Mesendoderm (in vitro differentiated cells): ENCODE measurements around the gene FREM2.

ENCODE experiments used
- DNase-seq: peaks from one replicate; pipeline ENCODE4 v3.0.0; 2013
- H2AK5ac ChIP-seq: 2 replicates; pipeline ENCODE4 v1.6.1; 2013; ENCODE audit warnings: low read length, inconsistent platforms
- H2BK120ac ChIP-seq: 2 replicates; pipeline ENCODE4 v1.6.1; 2013; ENCODE audit warnings: low read depth, mild to moderate bottlenecking, low read length, moderate library complexity, mixed read lengths
- H2BK15ac ChIP-seq: replicated peaks from 2 replicates; pipeline ENCODE4 v1.6.1; 2013; ENCODE audit warnings: low read depth, mild to moderate bottlenecking, moderate library complexity
- H2BK5ac ChIP-seq: 2 replicates; pipeline ENCODE4 v1.6.1; 2013; ENCODE audit warnings: low read length, inconsistent platforms
- H3K18ac ChIP-seq: 2 replicates; pipeline ENCODE4 v1.6.1; 2013; ENCODE audit warnings: mild to moderate bottlenecking, low read length, mixed read lengths
- H3K23ac ChIP-seq: one replicate; pipeline ENCODE4 v1.6.1; 2013; ENCODE audit warnings: low read length
- H3K27ac ChIP-seq: 2 replicates; pipeline ENCODE4 v1.5.1; 2013; ENCODE audit warnings: low read depth, mild to moderate bottlenecking, inconsistent platforms, low read length, moderate library complexity
- H3K27me3 ChIP-seq: 2 replicates; pipeline ENCODE4 v1.6.1; 2013; ENCODE audit warnings: low read length, control low read depth, mild to moderate bottlenecking, inconsistent platforms; ENCODE audit not compliant: insufficient read depth, poor library complexity
- H3K36me3 ChIP-seq: 2 replicates; pipeline ENCODE4 v1.6.1; 2013; ENCODE audit warnings: low read length, inconsistent platforms; ENCODE audit not compliant: control insufficient read depth, insufficient read depth
- H3K4ac ChIP-seq: one replicate; pipeline ENCODE4 v1.6.1; 2013; ENCODE audit warnings: low read depth, mild to moderate bottlenecking, low read length, moderate library complexity
- H3K4me1 ChIP-seq: 2 replicates; pipeline ENCODE4 v1.6.1; 2013; ENCODE audit warnings: low read depth, low read length, inconsistent platforms; ENCODE audit not compliant: control insufficient read depth
- H3K4me2 ChIP-seq: 2 replicates; pipeline ENCODE4 v1.6.1; 2013; ENCODE audit warnings: low read length
- H3K4me3 ChIP-seq: 2 replicates; pipeline ENCODE4 v1.5.1; 2013; ENCODE audit warnings: mild to moderate bottlenecking, low read length
- H3K56ac ChIP-seq: one replicate; pipeline ENCODE4 v1.6.1; 2013; ENCODE audit warnings: low read length
- H3K79me1 ChIP-seq: 2 replicates; pipeline ENCODE4 v1.6.1; 2013; ENCODE audit warnings: low read length, inconsistent platforms
- H3K79me2 ChIP-seq: 2 replicates; pipeline ENCODE4 v1.6.1; 2013; ENCODE audit warnings: mild to moderate bottlenecking, low read length; ENCODE audit not compliant: control insufficient read depth, insufficient read depth
- H3K9ac ChIP-seq: 2 replicates; pipeline ENCODE4 v1.6.1; 2013; ENCODE audit warnings: low read length, inconsistent platforms
- H4K5ac ChIP-seq: one replicate; pipeline ENCODE4 v1.6.1; 2013; ENCODE audit warnings: low read length
- H4K8ac ChIP-seq: one replicate; pipeline ENCODE4 v1.6.1; 2013; ENCODE audit warnings: low read depth, mild to moderate bottlenecking, control low read depth, low read length, moderate library complexity
- WGBS: extraction: QIAGEN DNeasy Blood & Tissue Kit; methylation state at CpG from one replicate; pipeline ENCODE4 v1.1.7; 2013; ENCODE audit warnings: low lambda C conversion rate, missing lambda C conversion rate; ENCODE audit not compliant: insufficient coverage; ENCODE audit errors: extremely low coverage; 5-methylcytosine and 5-hydroxymethylcytosine counted together

FREM2 gene

DNA sequence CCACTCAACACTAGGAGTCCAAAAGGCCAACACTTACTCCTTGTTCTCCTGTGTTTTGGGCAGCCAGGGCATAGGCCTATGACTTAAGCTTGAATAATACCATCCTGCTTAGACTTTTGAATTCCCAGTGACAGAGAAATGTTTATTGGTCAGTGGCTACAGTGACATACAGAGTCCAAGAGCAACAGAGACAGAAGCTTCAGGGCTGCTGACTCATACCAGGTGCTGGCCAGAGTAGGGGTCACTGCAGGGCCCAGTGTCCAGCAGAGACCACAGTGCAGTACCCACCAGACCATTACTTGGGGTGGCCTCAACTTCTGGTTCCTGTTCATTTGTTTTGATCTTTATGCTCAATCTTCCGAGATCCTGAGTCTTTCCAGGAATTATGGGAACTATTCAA is 6.0 kb upstream of the FREM2 start:
- no peak overlapping the region for H2AK5ac ChIP-seq
- H3K27ac ChIP-seq, result no peak overlapping the region
- no peak overlapping the region for H2BK5ac ChIP-seq
- no peaks in the 10 kb centered on the region for H3K79me1 ChIP-seq
- no peak overlapping the region for H4K8ac ChIP-seq
- no peak overlapping the region for H2BK120ac ChIP-seq
- H3K4me1 ChIP-seq, result no peaks in the 10 kb centered on the region
- H3K4me3 ChIP-seq, result no peak overlapping the region
- H3K9ac ChIP-seq, result no peak overlapping the region
- no peaks in the 10 kb centered on the region for H3K36me3 ChIP-seq
- H3K4me2 ChIP-seq, result no peak overlapping the region
- no peak for DNase-seq
- no CpG with 5 or more reads among the region's 1 CpG for WGBS
- no peak overlapping the region for H3K56ac ChIP-seq
- no peaks in the 10 kb centered on the region for H3K79me2 ChIP-seq
- no peak overlapping the region for H2BK15ac ChIP-seq
- no peaks in the 10 kb centered on the region for H3K27me3 ChIP-seq
- no peak overlapping the region for H3K23ac ChIP-seq
- no peak overlapping the region for H4K5ac ChIP-seq
- no peak overlapping the region for H3K18ac ChIP-seq
- H3K4ac ChIP-seq, result no peak overlapping the region

DNA sequence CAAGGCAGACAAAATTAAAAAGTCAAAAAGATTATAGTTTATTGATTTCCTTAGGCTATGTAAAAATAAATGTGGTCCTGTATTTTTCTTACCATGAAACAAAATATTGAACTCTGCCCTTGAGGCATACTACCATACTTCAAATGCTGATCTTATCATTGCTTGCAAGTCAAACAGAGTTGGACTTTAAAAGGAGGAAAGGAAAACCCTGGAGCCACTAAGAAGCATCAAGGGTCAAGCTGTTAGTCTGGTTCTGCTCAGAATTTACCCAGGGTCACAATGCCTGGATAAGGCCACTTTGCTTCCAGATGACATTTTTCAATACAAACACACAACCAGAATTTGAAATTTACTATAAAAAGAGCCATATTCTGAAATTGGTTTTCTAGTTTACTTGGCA is 2.2 kb upstream of the FREM2 start:
- no peak overlapping the region for H3K56ac ChIP-seq
- no peak overlapping the region for H3K9ac ChIP-seq
- no peak overlapping the region for H2BK5ac ChIP-seq
- H3K27me3 ChIP-seq, result no peaks in the 10 kb centered on the region
- no peaks in the 10 kb centered on the region for H3K36me3 ChIP-seq
- no peak overlapping the region for H3K23ac ChIP-seq
- no peaks in the 10 kb centered on the region for H3K4me1 ChIP-seq
- no peak overlapping the region for H3K4ac ChIP-seq
- no peak overlapping the region for H3K4me3 ChIP-seq
- peak; percentile 54 for DNase-seq
- H2BK120ac ChIP-seq, result no peak overlapping the region
- H4K8ac ChIP-seq, result no peak overlapping the region
- no peak overlapping the region for H2AK5ac ChIP-seq
- H3K27ac ChIP-seq, result no peak overlapping the region
- H2BK15ac ChIP-seq, result no peak overlapping the region
- no peak overlapping the region for H3K4me2 ChIP-seq
- H4K5ac ChIP-seq, result no peak overlapping the region
- H3K79me2 ChIP-seq, result no peaks in the 10 kb centered on the region
- no peak overlapping the region for H3K18ac ChIP-seq
- H3K79me1 ChIP-seq, result no peaks in the 10 kb centered on the region

DNA sequence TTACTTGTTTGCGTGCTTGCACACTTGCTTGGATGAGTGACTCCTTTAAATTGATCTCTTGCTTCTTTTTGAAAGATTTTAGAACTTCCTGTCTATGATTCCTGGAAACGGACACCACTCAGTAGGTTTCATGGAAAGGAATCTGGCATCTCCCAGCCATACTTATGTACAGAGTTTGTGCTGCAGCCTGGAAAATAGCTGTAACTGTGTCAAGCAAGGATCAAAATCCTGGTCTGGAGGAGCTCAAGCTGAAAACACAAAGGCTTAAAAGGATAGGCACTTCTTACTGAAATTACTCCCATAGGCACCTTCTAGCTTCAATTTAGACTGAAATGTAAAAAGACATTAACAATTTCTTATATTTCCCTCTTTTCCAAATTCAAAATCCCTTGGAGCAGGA is 1.4 kb upstream of the FREM2 start:
- Histone ChIP-seq H3K4me1 (no peaks in the 10 kb centered on the region), H2BK120ac (no peak overlapping the region), H3K56ac (no peak overlapping the region), H3K4me3 (no peak overlapping the region), H3K79me2 (no peaks in the 10 kb centered on the region), H3K27ac (no peak overlapping the region), H2BK15ac (no peak overlapping the region), H3K36me3 (no peaks in the 10 kb centered on the region), H3K4ac (no peak overlapping the region), H3K27me3 (no peaks in the 10 kb centered on the region), H2BK5ac (no peak overlapping the region), H4K5ac (no peak overlapping the region), H3K23ac (no peak overlapping the region), H3K18ac (no peak overlapping the region), H3K4me2 (no peak overlapping the region), H3K79me1 (no peaks in the 10 kb centered on the region), H3K9ac (no peak overlapping the region), H2AK5ac (no peak overlapping the region), H4K8ac (no peak overlapping the region)
- no CpG with 5 or more reads among the region's 2 CpGs for WGBS
- no peak for DNase-seq

DNA sequence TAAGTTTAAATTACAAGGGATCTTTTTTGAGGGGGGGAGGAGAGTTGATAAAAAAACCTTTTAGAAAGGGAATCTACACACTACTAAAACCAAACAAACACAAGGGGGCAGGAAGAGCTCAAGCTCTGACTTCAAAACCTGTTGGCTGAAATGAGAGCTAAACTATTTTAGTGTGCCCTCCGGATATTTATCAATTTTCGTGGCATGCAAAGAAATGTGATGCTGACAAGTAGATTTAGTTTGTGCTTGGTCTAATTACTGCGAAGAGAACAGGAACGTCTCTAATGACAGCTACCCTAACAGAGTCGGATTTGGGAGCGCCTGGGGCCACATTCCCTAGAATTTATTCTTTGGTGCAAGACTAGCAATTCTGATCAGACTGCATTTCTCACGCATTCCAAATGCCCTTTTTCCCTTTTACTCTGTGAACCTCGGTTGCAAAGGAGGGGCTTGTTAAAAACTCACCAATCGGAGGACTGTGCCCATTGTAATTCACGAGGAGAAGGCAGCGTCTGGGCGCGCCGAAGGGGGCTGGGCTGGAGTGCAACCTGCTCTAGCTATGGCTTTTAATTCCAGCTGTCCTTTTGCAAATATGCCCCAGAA is 802 bp upstream of the FREM2 start:
- peak overlapping the region; percentile 42 for H3K27ac ChIP-seq

DNA sequence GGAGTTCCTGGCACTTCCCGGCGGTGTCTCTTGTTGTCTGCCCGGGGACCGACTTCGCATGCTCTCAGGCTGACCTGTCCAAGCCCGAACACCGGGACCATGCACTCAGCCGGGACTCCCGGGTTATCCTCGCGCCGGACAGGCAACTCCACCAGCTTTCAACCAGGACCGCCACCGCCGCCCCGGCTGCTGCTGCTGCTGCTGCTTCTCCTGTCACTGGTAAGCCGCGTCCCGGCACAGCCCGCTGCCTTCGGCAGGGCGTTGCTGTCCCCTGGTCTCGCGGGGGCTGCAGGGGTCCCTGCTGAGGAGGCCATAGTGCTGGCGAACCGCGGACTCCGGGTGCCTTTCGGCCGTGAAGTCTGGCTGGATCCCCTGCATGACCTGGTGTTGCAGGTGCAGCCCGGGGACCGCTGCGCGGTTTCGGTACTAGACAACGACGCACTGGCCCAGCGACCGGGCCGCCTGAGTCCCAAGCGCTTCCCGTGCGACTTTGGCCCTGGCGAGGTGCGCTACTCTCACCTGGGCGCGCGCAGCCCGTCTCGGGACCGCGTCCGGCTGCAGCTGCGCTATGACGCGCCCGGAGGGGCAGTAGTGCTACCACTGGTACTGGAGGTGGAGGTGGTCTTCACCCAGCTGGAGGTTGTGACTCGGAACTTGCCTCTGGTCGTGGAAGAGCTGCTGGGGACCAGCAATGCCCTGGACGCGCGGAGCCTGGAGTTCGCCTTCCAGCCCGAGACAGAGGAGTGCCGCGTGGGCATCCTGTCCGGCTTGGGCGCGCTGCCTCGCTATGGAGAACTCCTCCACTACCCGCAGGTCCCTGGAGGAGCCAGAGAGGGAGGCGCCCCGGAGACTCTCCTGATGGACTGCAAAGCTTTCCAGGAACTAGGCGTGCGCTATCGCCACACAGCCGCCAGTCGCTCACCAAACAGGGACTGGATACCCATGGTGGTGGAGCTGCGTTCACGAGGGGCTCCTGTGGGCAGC is 661 bp downstream of the FREM2 start:
- Histone ChIP-seq H2AK5ac (no peak overlapping the region), H3K4me2 (peak overlapping the region; percentile 98), H3K4me3 (peak overlapping the region; percentile 28), H4K8ac (no peak overlapping the region), H2BK15ac (no peak overlapping the region), H3K36me3 (no peaks in the 10 kb centered on the region), H3K4ac (no peak overlapping the region), H3K18ac (peak overlapping the region; percentile 15), H2BK120ac (no peak overlapping the region), H3K79me1 (no peaks in the 10 kb centered on the region), H3K27ac (peak overlapping the region; percentile 65), H2BK5ac (no peak overlapping the region), H3K9ac (peak overlapping the region; percentile 59), H3K27me3 (no peaks in the 10 kb centered on the region), H3K23ac (peak overlapping the region; percentile 39), H3K79me2 (no peaks in the 10 kb centered on the region), H3K56ac (peak overlapping the region; percentile 80), H3K4me1 (no peaks in the 10 kb centered on the region), H4K5ac (no peak overlapping the region)
- no CpG with 5 or more reads among the region's 80 CpGs for WGBS
- DNase-seq, result peak; percentile 41

More for the DNA sequence above, 802 bp upstream of the FREM2 start:
- Histone ChIP-seq H3K4me2 (peak overlapping the region; percentile 83), H4K8ac (no peak overlapping the region), H3K79me2 (no peaks in the 10 kb centered on the region), H3K4me3 (peak overlapping the region; percentile 67), H2BK5ac (no peak overlapping the region), H2BK120ac (no peak overlapping the region), H3K18ac (no peak overlapping the region), H3K79me1 (no peaks in the 10 kb centered on the region), H2BK15ac (no peak overlapping the region), H3K9ac (peak overlapping the region; percentile 59), H2AK5ac (no peak overlapping the region), H3K4ac (no peak overlapping the region), H3K23ac (no peak overlapping the region), H3K4me1 (no peaks in the 10 kb centered on the region), H3K27me3 (no peaks in the 10 kb centered on the region), H3K36me3 (no peaks in the 10 kb centered on the region), H4K5ac (no peak overlapping the region), H3K56ac (peak overlapping the region; percentile 78)
- WGBS, result no CpG with 5 or more reads among the region's 14 CpGs
- DNase-seq, result peak; percentile 77
